Measurements from ENCODE around the gene NACA2.
"Not testable (repeated sequence)": the region's sequence is repeated elsewhere in the genome, so short reads cannot be mapped to it uniquely, and the experiment has no call there.

Gene NACA2

GRCh38 chr17:61556224-61557188, 34.5 kb downstream of the NACA2 start:
- Mint-ChIP-seq H3K4me1 (no peaks in the 10 kb centered on the region), H3K27me3 (peaks cover 27% of the 10 kb centered on the region), H3K27ac (no peak overlapping the region), H3K36me3 (ENCODE audit: low read depth) (no peaks in the 10 kb centered on the region), H3K4me3 (no peak overlapping the region), H3K9me3 (no peaks in the 10 kb centered on the region)
- DNase-seq (no peak), ATAC-seq (no peak)

DNA sequence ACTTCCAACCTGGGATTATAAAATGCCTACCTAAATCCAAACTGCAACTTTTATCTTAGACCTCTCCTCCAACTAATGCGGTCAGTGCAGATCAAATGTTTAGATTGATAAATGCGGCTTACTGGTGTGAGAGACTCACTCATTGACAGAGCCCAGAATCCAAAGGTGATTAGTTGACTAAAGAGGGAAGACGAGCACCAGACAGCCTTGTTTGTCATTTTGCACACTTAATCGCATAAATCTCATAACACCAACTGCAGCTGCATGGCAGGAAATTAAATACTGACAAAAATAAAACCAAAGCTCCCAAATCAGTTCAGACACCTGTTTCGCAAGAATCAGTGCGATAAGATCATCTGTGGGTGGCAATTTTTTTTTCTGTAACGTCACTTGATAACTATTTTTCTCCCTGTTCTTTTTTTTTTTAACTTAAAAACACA, 35.9 kb downstream of the NACA2 start:
- Mint-ChIP-seq H3K9me3 (no peaks in the 10 kb centered on the region), H3K27me3 (peaks cover 39% of the 10 kb centered on the region), H3K36me3 (ENCODE audit: low read depth) (no peaks in the 10 kb centered on the region), H3K4me1 (no peaks in the 10 kb centered on the region), H3K27ac (no peak overlapping the region), H3K4me3 (no peak overlapping the region)
- DNase-seq (no peak), ATAC-seq (no peak)

DNA sequence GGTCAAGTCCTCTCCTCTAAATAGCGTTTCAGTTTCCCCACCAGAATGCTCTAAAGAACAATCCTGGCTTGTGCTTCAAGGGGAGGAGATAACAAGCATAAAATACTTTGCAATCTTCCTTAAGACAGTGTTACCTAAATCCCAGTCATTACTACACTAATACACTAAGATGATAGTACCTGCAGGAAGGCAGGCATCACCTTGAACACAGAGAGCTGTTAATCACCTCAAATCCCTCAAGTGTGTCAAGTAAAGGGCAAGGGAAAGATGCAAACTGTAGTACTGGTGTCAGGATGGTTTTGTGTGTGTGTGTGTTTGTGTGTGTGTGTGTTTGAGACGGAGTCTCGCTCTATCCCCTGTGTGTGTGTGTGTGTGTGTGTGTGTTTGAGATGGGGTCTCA, 36.8 kb downstream of the NACA2 start:
- H3K9me3 Mint-ChIP-seq = no peaks in the 10 kb centered on the region
- H3K27ac Mint-ChIP-seq = no peak overlapping the region
- peaks cover 45% of the 10 kb centered on the region for H3K27me3 Mint-ChIP-seq
- H3K36me3 Mint-ChIP-seq (ENCODE audit: low read depth) = no peaks in the 10 kb centered on the region
- no peaks in the 10 kb centered on the region for H3K4me1 Mint-ChIP-seq
- DNase-seq (no peak), ATAC-seq (no peak)
- no peak overlapping the region for H3K4me3 Mint-ChIP-seq

DNA sequence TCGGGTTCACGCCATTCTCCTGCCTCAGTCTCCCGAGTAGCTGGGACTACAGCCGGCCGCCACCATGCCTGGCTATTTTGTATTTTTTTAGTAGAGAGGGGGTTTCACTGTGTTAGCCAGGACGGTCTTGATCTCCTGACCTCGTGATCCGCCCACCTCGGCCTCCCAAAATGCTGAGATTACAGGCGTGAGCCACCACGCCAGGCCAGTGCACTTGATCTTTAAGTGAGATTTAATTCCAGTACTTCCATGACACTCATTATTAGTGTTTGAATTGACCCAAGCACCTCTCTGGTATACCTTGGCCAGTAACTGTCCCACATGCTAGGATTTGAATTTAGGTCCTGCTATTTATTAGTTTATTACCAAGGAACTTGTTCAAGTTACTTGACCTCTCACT, 38.5 kb downstream of the NACA2 start:
- ATAC-seq; H3K9me3 Mint-ChIP-seq; H3K4me3 Mint-ChIP-seq; H3K27ac Mint-ChIP-seq; H3K4me1 Mint-ChIP-seq; H3K36me3 Mint-ChIP-seq (ENCODE audit: low read depth); DNase-seq: not testable (repeated sequence)
- H3K27me3 Mint-ChIP-seq = peaks cover 49% of the 10 kb centered on the region

GRCh38 chr17:61551255-61551742, 39.7 kb downstream of the NACA2 start:
- Mint-ChIP-seq H3K27ac (no peak overlapping the region), H3K4me1 (no peaks in the 10 kb centered on the region), H3K27me3 (peaks cover 47% of the 10 kb centered on the region), H3K9me3 (no peaks in the 10 kb centered on the region), H3K36me3 (ENCODE audit: low read depth) (no peaks in the 10 kb centered on the region), H3K4me3 (no peak overlapping the region)
- DNase-seq (no peak), ATAC-seq (no peak)

- Mint-ChIP-seq H3K36me3 (ENCODE audit: low read depth) (no peaks in the 10 kb centered on the region), H3K9me3 (no peaks in the 10 kb centered on the region), H3K27me3 (peaks cover 40% of the 10 kb centered on the region), H3K27ac (no peak overlapping the region), H3K4me1 (no peaks in the 10 kb centered on the region), H3K4me3 (no peak overlapping the region)
- no peak for ATAC-seq
- no peak for DNase-seq
Measured at GRCh38 chr17:61547113-61547512, 43.9 kb downstream of the NACA2 start.

DNA sequence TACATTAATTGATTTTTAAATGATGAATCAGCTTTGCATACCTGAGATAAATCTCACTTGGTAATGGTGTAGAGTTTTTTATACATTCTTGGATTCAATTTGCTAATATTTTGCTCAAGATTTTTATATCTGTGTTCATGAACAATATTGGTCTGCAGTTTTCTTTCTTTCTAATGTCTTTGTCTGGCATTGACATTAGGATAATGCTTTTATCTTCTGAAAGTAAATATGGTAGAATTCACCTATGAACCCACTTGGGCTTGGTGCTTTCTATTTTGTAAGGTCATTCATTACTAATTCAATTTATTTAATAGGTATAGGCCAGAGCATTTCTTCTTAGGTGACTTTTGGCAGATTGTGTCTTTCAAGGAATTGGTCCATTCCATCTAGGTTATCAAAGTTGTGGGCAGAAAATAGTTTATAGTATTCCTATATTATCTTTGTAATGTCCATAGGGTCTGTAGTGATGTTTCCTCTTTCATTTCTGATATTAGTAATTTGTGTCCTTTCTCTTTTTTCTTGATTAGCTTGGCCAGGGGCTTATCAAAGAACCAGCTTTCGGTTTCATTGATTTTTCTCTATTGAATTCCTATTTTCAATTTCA, 45.6 kb downstream of the NACA2 start:
- H3K27me3 Mint-ChIP-seq = peaks cover 35% of the 10 kb centered on the region
- no peak for DNase-seq
- H3K4me1 Mint-ChIP-seq = no peaks in the 10 kb centered on the region

DNA sequence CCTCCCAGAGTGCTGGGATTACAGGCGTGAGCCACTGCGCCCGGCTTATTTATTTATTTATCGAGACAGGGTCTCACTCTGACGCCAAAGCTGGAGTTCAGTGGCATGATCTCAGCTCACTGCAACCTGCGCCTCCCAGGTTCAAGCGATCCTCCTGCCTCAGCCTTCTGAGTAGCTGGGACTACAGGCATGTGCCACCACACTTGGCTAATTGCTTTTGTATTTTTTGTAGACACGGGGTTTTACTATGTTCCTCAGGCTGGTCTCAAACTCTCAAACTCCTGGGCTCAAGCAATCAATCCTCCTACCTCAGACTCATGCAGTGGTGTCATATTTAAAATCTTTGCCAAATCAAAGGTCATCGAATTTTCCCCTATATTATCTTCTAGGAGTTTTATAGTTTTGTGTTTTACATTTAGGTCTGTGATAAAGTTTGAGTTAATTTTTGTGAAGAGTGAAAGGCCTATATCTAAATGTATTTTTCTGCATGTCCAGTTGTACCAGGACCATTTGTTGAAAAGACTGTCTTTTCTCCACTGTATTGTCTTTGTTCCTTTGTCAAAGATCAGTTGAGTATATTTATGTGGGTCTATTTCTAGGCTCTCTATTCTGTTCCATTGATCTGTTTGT, 47.1 kb downstream of the NACA2 start:
- Mint-ChIP-seq H3K27me3 (peaks cover 26% of the 10 kb centered on the region), H3K4me1 (no peaks in the 10 kb centered on the region), H3K36me3 (ENCODE audit: low read depth) (no peaks in the 10 kb centered on the region), H3K27ac (no peak overlapping the region), H3K4me3 (no peak overlapping the region), H3K9me3 (peaks cover 9% of the 10 kb centered on the region)
- no peak for DNase-seq
- no peak for ATAC-seq

More for the DNA sequence above, 45.6 kb downstream of the NACA2 start:
- no peak overlapping the region for H3K27ac Mint-ChIP-seq
- H3K4me3 Mint-ChIP-seq = no peak overlapping the region
- no peaks in the 10 kb centered on the region for H3K36me3 Mint-ChIP-seq (ENCODE audit: low read depth)
- H3K9me3 Mint-ChIP-seq = peaks cover 9% of the 10 kb centered on the region
- no peak for ATAC-seq

GRCh38 chr17:61542027-61542426, 49.0 kb downstream of the NACA2 start:
- no peak overlapping the region for H3K27ac Mint-ChIP-seq
- H3K36me3 Mint-ChIP-seq (ENCODE audit: low read depth) = no peaks in the 10 kb centered on the region
- H3K9me3 Mint-ChIP-seq = peaks cover 9% of the 10 kb centered on the region
- H3K4me1 Mint-ChIP-seq = no peaks in the 10 kb centered on the region
- DNase-seq = no peak
- peaks cover 17% of the 10 kb centered on the region for H3K27me3 Mint-ChIP-seq
- H3K4me3 Mint-ChIP-seq = no peak overlapping the region
- ATAC-seq = no peak

DNA sequence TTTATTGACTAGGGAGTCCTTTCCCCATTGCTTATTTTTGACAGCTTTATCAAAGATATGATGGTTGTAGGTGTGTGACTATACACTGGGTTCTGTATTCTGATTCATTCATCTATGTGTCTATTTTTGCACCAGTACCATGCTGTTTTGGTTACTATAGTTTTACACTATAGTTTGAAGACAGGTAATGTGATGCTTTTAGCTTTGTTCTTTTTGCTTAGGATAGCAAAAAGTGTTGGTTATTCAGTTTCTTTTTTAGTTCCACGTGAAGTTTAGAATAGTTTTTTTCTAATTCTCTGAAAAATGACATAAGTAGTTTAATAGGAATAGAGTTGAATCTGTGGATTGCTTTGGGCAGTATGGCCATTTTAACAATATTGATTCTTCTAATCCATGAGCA, 50.1 kb downstream of the NACA2 start:
- DNase-seq = no peak
- H3K9me3 Mint-ChIP-seq = peaks cover 9% of the 10 kb centered on the region
- peaks cover 21% of the 10 kb centered on the region for H3K27me3 Mint-ChIP-seq

More for the DNA sequence above, 50.1 kb downstream of the NACA2 start:
- Mint-ChIP-seq H3K36me3 (ENCODE audit: low read depth) (no peaks in the 10 kb centered on the region), H3K4me1 (peaks cover 3% of the 10 kb centered on the region), H3K4me3 (no peak overlapping the region), H3K27ac (no peak overlapping the region)
- ATAC-seq = no peak

All from activated naive CD8-positive, alpha-beta T cell treated with anti-CD3 and anti-CD28 coated beads, Interleukin-2, amount 50 U/mL, for 24 hours (primary cell).